ENCODE measurements around the gene LIG1. TPM values are rescaled to one million over a fixed set of nuclear protein-coding genes. Genes with fewer than 3 reads are reported as not detected.

The LIG1 gene
- total RNA-seq, 1 donor from 2014 or later = 19.2 TPM

- no peaks in the 10 kb centered on the region for H3K9me3 Mint-ChIP-seq (ENCODE audit: unreplicated experiment)
- H3K27ac ChIP-seq (ENCODE audit: low read depth, low read length) = no peak overlapping the region
These were observed 5.4 kb upstream of the LIG1 start for GRCh38 chr19:48175578-48175977.

GRCh38 chr19:48174445-48175030, 4.4 kb upstream of the LIG1 start:
- no peaks in the 10 kb centered on the region for H4K20me1 ChIP-seq (ENCODE audit: insufficient read depth, low read length)
- H3K4me2 ChIP-seq (ENCODE audit: low read length) = no peak overlapping the region
- H3K4me1 ChIP-seq (ENCODE audit: insufficient read depth, low read length) = peaks cover 9% of the 10 kb centered on the region
- H3K4me1 Mint-ChIP-seq (ENCODE audit: low read depth, unreplicated experiment) = peaks cover 4% of the 10 kb centered on the region
- no peaks in the 10 kb centered on the region for H3K9me3 Mint-ChIP-seq (ENCODE audit: unreplicated experiment)
- no peaks in the 10 kb centered on the region for H3K27me3 Mint-ChIP-seq (ENCODE audit: low read depth, unreplicated experiment)
- no peak for FAIRE-seq
- no peaks in the 10 kb centered on the region for H3K27me3 ChIP-seq (ENCODE audit: insufficient read depth, low read length)
- no peak for DNase-seq (ENCODE audit: low read depth)
- H3K4me3 Mint-ChIP-seq (ENCODE audit: unreplicated experiment) = no peak overlapping the region
- peak overlapping the region; percentile 10 for H3K27ac Mint-ChIP-seq (ENCODE audit: unreplicated experiment)
- H3K36me3 Mint-ChIP-seq (ENCODE audit: low read depth, unreplicated experiment) = peaks cover 14% of the 10 kb centered on the region
- no peak overlapping the region for H3K9ac ChIP-seq (ENCODE audit: low read length)
- peaks cover 11% of the 10 kb centered on the region for H3K36me3 ChIP-seq (ENCODE audit: insufficient read depth, low read length)
- H3K4me3 ChIP-seq (ENCODE audit: insufficient read depth, low read depth, low read length) = no peak overlapping the region
- TF ChIP-seq CTCF (IDR thresholded peaks at IDR 0.05; ENCODE audit: insufficient read depth, low read depth, low read length) (no peak), EZH2 (IDR thresholded peaks at IDR 0.05; ENCODE audit: insufficient read depth, low read length) (no peak)
- no peak overlapping the region for H2AFZ ChIP-seq (ENCODE audit: low read depth, low read length)
- no peaks in the 10 kb centered on the region for H3K9me3 ChIP-seq (ENCODE audit: insufficient read depth, low read depth, low read length)
- H3K79me2 ChIP-seq (ENCODE audit: insufficient read depth, low read length) = peaks cover 11% of the 10 kb centered on the region
- H3K27ac ChIP-seq (ENCODE audit: low read depth, low read length) = no peak overlapping the region

More at GRCh38 chr19:48175578-48175977, 5.4 kb upstream of the LIG1 start:
- H3K4me3 Mint-ChIP-seq (ENCODE audit: unreplicated experiment) = peak overlapping the region; percentile 17
- peaks cover 4% of the 10 kb centered on the region for H3K4me1 Mint-ChIP-seq (ENCODE audit: low read depth, unreplicated experiment)
- DNase-seq (ENCODE audit: low read depth) (no peak), FAIRE-seq (no peak)
- Histone ChIP-seq H3K4me3 (ENCODE audit: insufficient read depth, low read depth, low read length) (no peak overlapping the region), H4K20me1 (ENCODE audit: insufficient read depth, low read length) (no peaks in the 10 kb centered on the region), H3K4me2 (ENCODE audit: low read length) (no peak overlapping the region), H3K4me1 (ENCODE audit: insufficient read depth, low read length) (peaks cover 9% of the 10 kb centered on the region), H3K27me3 (ENCODE audit: insufficient read depth, low read length) (no peaks in the 10 kb centered on the region), H3K9me3 (ENCODE audit: insufficient read depth, low read depth, low read length) (no peaks in the 10 kb centered on the region), H3K36me3 (ENCODE audit: insufficient read depth, low read length) (peaks cover 13% of the 10 kb centered on the region), H3K79me2 (ENCODE audit: insufficient read depth, low read length) (peaks cover 11% of the 10 kb centered on the region), H3K9ac (ENCODE audit: low read length) (no peak overlapping the region), H2AFZ (ENCODE audit: low read depth, low read length) (no peak overlapping the region)
- TF ChIP-seq CTCF (IDR thresholded peaks at IDR 0.05; ENCODE audit: insufficient read depth, low read depth, low read length) (no peak), EZH2 (IDR thresholded peaks at IDR 0.05; ENCODE audit: insufficient read depth, low read length) (no peak)
- peaks cover 20% of the 10 kb centered on the region for H3K36me3 Mint-ChIP-seq (ENCODE audit: low read depth, unreplicated experiment)
- no peak overlapping the region for H3K27ac Mint-ChIP-seq (ENCODE audit: unreplicated experiment)
- H3K27me3 Mint-ChIP-seq (ENCODE audit: low read depth, unreplicated experiment) = no peaks in the 10 kb centered on the region

GRCh38 chr19:48171710-48172109, 1.6 kb upstream of the LIG1 start:
- Mint-ChIP-seq H3K4me3 (ENCODE audit: unreplicated experiment) (peak overlapping the region; percentile 93), H3K36me3 (ENCODE audit: low read depth, unreplicated experiment) (peaks cover 14% of the 10 kb centered on the region), H3K27ac (ENCODE audit: unreplicated experiment) (no peak overlapping the region), H3K9me3 (ENCODE audit: unreplicated experiment) (no peaks in the 10 kb centered on the region), H3K4me1 (ENCODE audit: low read depth, unreplicated experiment) (peaks cover 4% of the 10 kb centered on the region), H3K27me3 (ENCODE audit: low read depth, unreplicated experiment) (no peaks in the 10 kb centered on the region)
- H3K9me3 ChIP-seq (ENCODE audit: insufficient read depth, low read depth, low read length) = no peaks in the 10 kb centered on the region
- H3K79me2 ChIP-seq (ENCODE audit: insufficient read depth, low read length) = peaks cover 20% of the 10 kb centered on the region
- H4K20me1 ChIP-seq (ENCODE audit: insufficient read depth, low read length) = no peaks in the 10 kb centered on the region
- DNase-seq (ENCODE audit: low read depth) = no peak
- H3K4me3 ChIP-seq (ENCODE audit: insufficient read depth, low read depth, low read length) = peak overlapping the region; percentile 84
- no peak for TF ChIP-seq EZH2 (IDR thresholded peaks at IDR 0.05; ENCODE audit: insufficient read depth, low read length)
- no peak for TF ChIP-seq CTCF (IDR thresholded peaks at IDR 0.05; ENCODE audit: insufficient read depth, low read depth, low read length)
- H3K9ac ChIP-seq (ENCODE audit: low read length) = no peak overlapping the region
- no peaks in the 10 kb centered on the region for H3K27me3 ChIP-seq (ENCODE audit: insufficient read depth, low read length)
- FAIRE-seq = no peak
- peaks cover 9% of the 10 kb centered on the region for H3K4me1 ChIP-seq (ENCODE audit: insufficient read depth, low read length)
- H2AFZ ChIP-seq (ENCODE audit: low read depth, low read length) = no peak overlapping the region
- peak overlapping the region; percentile 99 for H3K4me2 ChIP-seq (ENCODE audit: low read length)
- peaks cover 11% of the 10 kb centered on the region for H3K36me3 ChIP-seq (ENCODE audit: insufficient read depth, low read length)
- H3K27ac ChIP-seq (ENCODE audit: low read depth, low read length) = no peak overlapping the region
